ENCODE data around the gene WNT7B.

- TF ChIP-seq SMC3 (IDR thresholded peaks at IDR 0.05; ENCODE audit: low read depth, low read length): no peak
- no peak for TF ChIP-seq GATA2 (CRISPR knock-in tag; IDR thresholded peaks at IDR 0.05)
- no peak for TF ChIP-seq MXI1 (IDR thresholded peaks at IDR 0.05; ENCODE audit: low read depth, low read length)
- no peak for TF ChIP-seq USF1 (IDR thresholded peaks at IDR 0.05; ENCODE audit: borderline replicate concordance, low read depth)
- no peak for TF ChIP-seq ELF1 (IDR thresholded peaks at IDR 0.05)
- no peak for TF ChIP-seq RCOR1 (IDR thresholded peaks at IDR 0.05; ENCODE audit: low read length)
- TF ChIP-seq CTCF (IDR thresholded peaks at IDR 0.05): no peak
- no peak for TF ChIP-seq EP300 (IDR thresholded peaks at IDR 0.05; ENCODE audit: borderline replicate concordance in 1 of 2, low read depth in 1 of 2, low read length in 1 of 2)
- TF ChIP-seq CHD2 (IDR thresholded peaks at IDR 0.05; ENCODE audit: low read length, partially characterized antibody): no peak
- no peak for TF ChIP-seq JUND (IDR thresholded peaks at IDR 0.05)
These were observed 22.5 kb upstream of the WNT7B start for GRCh38 chr22:45999379-45999971.
